Hematopoietic multipotent progenitor cell (in vitro differentiated cells): ENCODE results near the gene ZNF502. TPM values are rescaled to one million over a fixed set of nuclear protein-coding genes. Genes with fewer than 3 reads are reported as not detected.

Experiments
- DNase-seq, 3 donors: peaks; one replicate each; pipeline ENCODE4 v3.0.0-alpha.2; 2011 to 2015; ENCODE audit warnings: low read depth in 2 of 3, low spot score in 2 of 3
- total RNA-seq: library from RNA; depleted of rRNA; stranded (reverse); fragments of >200 nt; gene quantifications from one replicate; pipeline ENCODE4 v1.2.3, GENCODE V29; 2012

ZNF502 gene
- total RNA-seq, 1 donor = 1.3 TPM

- DNase-seq = no peak
Observed at GRCh38 chr3:44764248-44764647, 51.8 kb downstream of the ZNF502 start.

GRCh38 chr3:44771424-44772098 lies 59.1 kb downstream of the ZNF502 start:
- DNase-seq = no peak

GRCh38 chr3:44772099-44772442 lies 59.6 kb downstream of the ZNF502 start:
- DNase-seq = no peak

Other genes with a start within 250 kb of the ZNF502 start
- 10.5 TPM for gene ZNF445, start 235.0 kb upstream of the ZNF502 start, total RNA-seq
- 15.6 TPM for gene ZKSCAN7, start 157.5 kb upstream of the ZNF502 start, total RNA-seq
- 4.8 TPM for gene ZNF660, start 127.7 kb upstream of the ZNF502 start, total RNA-seq
- gene ZNF197, start 87.6 kb upstream of the ZNF502 start, total RNA-seq = 10.8 TPM
- 4.8 TPM for gene ZNF35, start 63.9 kb upstream of the ZNF502 start, total RNA-seq
- gene ZNF501, start 17.0 kb downstream of the ZNF502 start, total RNA-seq = 3.5 TPM
- gene KIAA1143, start 49.0 kb downstream of the ZNF502 start, total RNA-seq = 16.2 TPM
- 1.1 TPM for gene KIF15, start 49.1 kb downstream of the ZNF502 start, total RNA-seq
- gene TMEM42, start 149.3 kb downstream of the ZNF502 start, total RNA-seq = 27.5 TPM
- not detected for gene TGM4, start 161.9 kb downstream of the ZNF502 start, total RNA-seq